ENCODE data around the gene ARCN1. TPM values are rescaled to one million over a fixed set of nuclear protein-coding genes. Genes with fewer than 3 reads are reported as not detected.

ARCN1 gene
- total RNA-seq, 4 donors from 2014 or later, result 103 to 157 (median 112) TPM

GRCh38 chr11:118530683-118531596 lies 41.3 kb upstream of the ARCN1 start, which contains the start of gene TMEM25:
Gene TMEM25, plus strand, starts transcription at chr11:118531192. Its CDS starts 610 bp downstream, at chr11:118531802.
- Histone ChIP-seq H3K4me3 (replicated peaks in 1 of 3) (peak within 1 kb of the TSS; percentile 53 to 85 (median 78)), H3K9me3 (no peaks in the 10 kb centered on the region), H3K27me3 (no peaks in the 10 kb centered on the region), H3K27ac (peak within 1 kb of the TSS in 2 of 3 donors; percentile 66 to 77), H3K36me3 (no peaks in the 10 kb centered on the region), H3K4me1 (peaks cover 22 to 33% of the 10 kb centered on the region in 2 donors)
- intact Hi-C loops (cut with DNase I), result no loop called here
- DNase-seq, result peak; percentile 72 to 74
- WGBS, 2 donors, result 3% methylated on average over 28 to 32 of the region's 94 CpGs
- TF ChIP-seq CTCF (IDR thresholded peaks at IDR 0.05) (no peak), POLR2A (IDR thresholded peaks at IDR 0.05) (peak in 1 of 2 donors; percentile 54)

- H3K27me3 ChIP-seq, result no peaks in the 10 kb centered on the region
- peak overlapping the region in 2 of 3 donors; percentile 40 to 77 for H3K27ac ChIP-seq
- peak in 1 of 2 donors; percentile 31 for DNase-seq
- 13 to 24% methylated on average over 11 to 12 of the region's 12 CpGs for WGBS, 2 donors
- TF ChIP-seq POLR2A (IDR thresholded peaks at IDR 0.05) (no peak), CTCF (IDR thresholded peaks at IDR 0.05) (no peak)
- no peaks in the 10 kb centered on the region for H3K9me3 ChIP-seq
- peak overlapping the region; percentile 53 to 85 (median 78) for H3K4me3 ChIP-seq (replicated peaks in 1 of 3)
- intact Hi-C loops (cut with DNase I), result no loop called here
- H3K4me1 ChIP-seq, result peaks cover 22 to 33% of the 10 kb centered on the region in 2 donors
- no peaks in the 10 kb centered on the region for H3K36me3 ChIP-seq
Observed at GRCh38 chr11:118531597-118532084, 40.6 kb upstream of the ARCN1 start.

- Histone ChIP-seq H3K4me3 (replicated peaks in 1 of 3) (no peak overlapping the region), H3K36me3 (no peaks in the 10 kb centered on the region), H3K9me3 (no peaks in the 10 kb centered on the region), H3K27me3 (no peaks in the 10 kb centered on the region), H3K27ac (peak overlapping the region in 2 of 3 donors; percentile 40 to 77), H3K4me1 (peaks cover 22 to 29% of the 10 kb centered on the region in 2 donors)
- intact Hi-C loops (cut with DNase I), result no loop called here
- TF ChIP-seq CTCF (IDR thresholded peaks at IDR 0.05) (no peak), POLR2A (IDR thresholded peaks at IDR 0.05) (no peak)
- DNase-seq, result no peak
- 58% methylated on average over 5 of the region's 10 CpGs; no CpG with 5 or more reads in 1 of the 2 donors for WGBS, 2 donors
Observed at GRCh38 chr11:118532091-118532490, 40.1 kb upstream of the ARCN1 start.

- peaks cover 22 to 27% of the 10 kb centered on the region in 2 donors for H3K4me1 ChIP-seq
- no peaks in the 10 kb centered on the region for H3K9me3 ChIP-seq
- H3K36me3 ChIP-seq, result no peaks in the 10 kb centered on the region
- no peak overlapping the region for H3K4me3 ChIP-seq (replicated peaks in 1 of 3)
- intact Hi-C loops (cut with DNase I), result no loop called here
- TF ChIP-seq POLR2A (IDR thresholded peaks at IDR 0.05), result no peak
- TF ChIP-seq CTCF (IDR thresholded peaks at IDR 0.05), result no peak
- no peak for DNase-seq
- 71 to 94% methylated on average over 4 to 10 of the region's 19 CpGs for WGBS, 2 donors
- no peak overlapping the region for H3K27ac ChIP-seq
- H3K27me3 ChIP-seq, result no peaks in the 10 kb centered on the region
Observed at GRCh38 chr11:118532852-118533768, 39.1 kb upstream of the ARCN1 start.
